Stimulated activated CD8-positive, alpha-beta memory T cell treated with anti-CD3 and anti-CD28 coated beads, Interleukin-12 subunit alpha, Interleukin-12 subunit beta, amount 100 ng/mL, for 1 hour (primary cell): ENCODE measurements around the gene TLX2.
A peak's percentile ranks its signal among the peaks of the same experiment; 100 is the strongest.
"Not testable (repeated sequence)": the region's sequence is repeated elsewhere in the genome, so short reads cannot be mapped to it uniquely, and the experiment has no call there.

ENCODE experiments used
- DNase-seq: peaks from one replicate; pipeline ENCODE4 v3.0.0-alpha.2; 2020; ENCODE audit warnings: low read depth

TLX2 gene

DNA sequence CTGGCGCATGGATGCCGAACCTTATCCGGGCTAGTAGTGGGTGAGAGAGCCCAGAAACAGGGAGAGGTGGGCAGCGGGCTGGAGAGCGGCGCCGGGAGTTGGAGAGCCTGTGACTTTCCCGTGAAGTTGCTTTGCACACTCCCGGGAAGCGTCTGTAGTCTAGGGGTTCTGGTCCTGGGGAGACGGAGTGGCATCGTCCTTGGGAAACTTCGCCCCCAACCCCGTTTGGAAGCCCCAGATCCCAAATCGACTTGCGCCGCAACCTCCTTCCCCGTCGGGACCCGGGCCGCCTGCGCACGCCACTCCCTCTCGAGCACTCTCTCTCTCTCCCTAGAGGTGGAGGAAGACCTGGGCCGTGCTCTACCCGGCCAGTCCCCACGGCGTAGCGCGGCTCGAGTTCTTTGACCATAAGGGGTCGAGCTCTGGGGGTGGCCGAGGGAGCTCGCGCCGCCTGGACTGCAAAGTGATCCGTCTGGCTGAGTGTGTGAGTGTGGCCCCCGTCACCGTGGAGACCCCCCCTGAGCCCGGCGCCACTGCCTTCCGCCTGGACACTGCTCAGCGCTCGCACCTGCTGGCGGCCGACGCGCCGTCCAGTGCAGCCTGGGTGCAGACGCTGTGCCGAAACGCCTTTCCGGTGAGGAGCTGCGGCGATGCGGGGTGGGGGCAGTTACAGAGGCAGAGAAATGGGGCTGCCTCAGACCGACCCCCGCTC, 40.7 kb downstream of the TLX2 start:
- peak; percentile 20 for DNase-seq

DNA sequence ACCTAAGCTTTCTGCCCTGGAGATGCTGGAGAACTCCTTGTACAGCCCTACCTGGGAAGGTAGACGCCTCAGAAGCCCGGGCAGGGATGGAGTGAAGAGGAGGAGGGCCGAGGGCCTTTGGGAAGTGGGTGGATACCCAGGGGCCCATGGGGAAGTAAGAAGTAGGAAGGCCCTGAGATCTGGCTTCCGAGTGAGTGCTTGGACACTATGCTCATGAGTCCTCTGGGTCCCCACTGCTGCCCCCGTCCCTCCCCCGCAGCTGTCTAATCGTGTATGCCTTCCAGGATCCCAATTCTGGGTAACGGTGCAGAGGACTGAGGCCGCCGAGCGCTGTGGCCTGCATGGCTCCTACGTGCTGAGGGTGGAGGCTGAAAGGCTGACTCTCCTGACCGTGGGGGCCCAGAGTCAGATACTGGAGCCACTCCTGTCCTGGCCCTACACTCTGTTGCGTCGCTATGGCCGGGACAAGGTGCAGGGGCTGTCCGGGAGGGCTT, 41.4 kb downstream of the TLX2 start:
- DNase-seq = no peak

DNA sequence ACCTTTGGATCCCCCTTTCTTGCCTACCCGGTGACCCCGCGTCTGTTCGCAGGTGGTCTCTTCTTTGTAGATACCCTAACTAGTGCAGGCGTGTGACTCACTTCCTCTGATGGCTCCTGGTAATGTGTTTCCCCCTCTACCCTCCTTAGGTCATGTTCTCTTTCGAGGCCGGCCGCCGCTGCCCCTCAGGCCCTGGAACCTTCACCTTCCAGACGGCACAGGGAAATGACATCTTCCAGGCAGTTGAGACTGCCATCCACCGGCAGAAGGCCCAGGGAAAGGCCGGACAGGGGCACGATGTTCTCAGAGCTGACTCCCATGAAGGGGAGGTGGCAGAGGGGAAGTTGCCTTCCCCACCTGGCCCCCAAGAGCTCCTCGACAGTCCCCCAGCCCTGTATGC, 41.9 kb downstream of the TLX2 start:
- no peak for DNase-seq

DNA sequence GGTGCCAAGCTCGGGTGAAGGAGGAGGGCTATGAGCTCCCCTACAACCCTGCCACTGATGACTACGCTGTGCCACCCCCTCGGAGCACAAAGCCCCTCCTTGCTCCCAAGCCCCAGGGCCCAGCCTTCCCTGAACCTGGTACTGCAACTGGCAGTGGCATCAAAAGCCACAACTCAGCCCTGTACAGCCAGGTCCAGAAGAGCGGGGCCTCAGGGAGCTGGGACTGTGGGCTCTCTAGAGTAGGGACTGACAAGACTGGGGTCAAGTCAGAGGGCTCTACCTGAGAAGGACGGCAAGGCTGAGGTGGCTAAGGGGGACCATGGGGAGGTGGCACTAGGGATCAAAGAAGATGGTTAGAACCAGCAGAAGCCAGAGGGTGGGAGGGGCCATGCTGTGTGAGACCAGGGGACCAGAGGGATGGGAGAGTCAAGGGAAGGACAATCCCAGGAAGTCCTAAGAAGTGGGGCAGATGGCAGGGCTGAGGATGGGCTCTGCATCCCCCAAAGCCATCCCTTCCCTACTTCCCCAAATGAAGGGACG, 42.7 kb downstream of the TLX2 start:
- DNase-seq = no peak

DNA sequence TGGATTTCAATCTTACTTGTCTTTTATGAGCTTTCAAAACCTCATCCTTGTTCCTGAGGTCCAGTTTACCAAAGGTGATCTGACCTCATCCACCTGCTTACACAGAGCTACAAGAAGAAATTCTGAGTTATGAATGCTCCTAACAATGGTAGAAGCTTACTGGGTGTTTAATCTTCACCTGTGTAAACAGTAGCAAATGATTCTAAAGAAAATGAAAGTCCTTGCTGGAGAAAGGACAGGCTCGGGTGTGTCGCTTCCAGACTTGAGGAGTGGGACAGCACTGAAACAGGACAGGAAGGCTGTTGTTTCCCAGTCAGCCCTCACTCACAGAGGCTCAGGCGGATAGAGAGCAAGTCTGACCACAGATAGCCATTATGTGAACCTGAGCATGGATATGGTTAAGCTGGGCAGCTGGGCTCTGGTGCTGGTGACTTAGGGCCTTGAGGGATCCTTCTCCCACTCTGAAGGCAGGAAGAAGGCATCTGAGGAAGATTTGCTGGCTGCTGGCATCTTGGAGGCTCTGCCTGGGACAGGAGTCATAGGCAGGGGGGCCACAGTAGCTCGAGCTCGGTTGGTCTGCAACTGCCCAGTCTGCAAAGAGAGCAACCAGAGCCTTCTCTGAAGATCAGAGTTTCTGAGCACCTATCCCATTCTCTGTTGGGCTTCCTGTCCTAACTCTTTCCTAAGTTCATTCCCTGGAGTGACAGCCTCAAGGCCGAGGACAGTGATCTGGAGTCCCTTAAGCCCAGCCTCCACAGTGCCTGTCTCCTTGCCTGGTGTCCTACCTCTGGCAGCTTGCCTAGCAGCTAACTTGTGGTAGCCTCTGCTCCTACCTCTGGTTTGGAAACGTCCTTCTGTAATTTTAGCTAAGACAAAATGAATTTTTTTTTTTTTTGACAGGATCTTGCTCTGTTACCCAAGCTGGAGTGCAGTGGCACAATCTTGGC, 44.3 kb downstream of the TLX2 start:
- DNase-seq = no peak

DNA sequence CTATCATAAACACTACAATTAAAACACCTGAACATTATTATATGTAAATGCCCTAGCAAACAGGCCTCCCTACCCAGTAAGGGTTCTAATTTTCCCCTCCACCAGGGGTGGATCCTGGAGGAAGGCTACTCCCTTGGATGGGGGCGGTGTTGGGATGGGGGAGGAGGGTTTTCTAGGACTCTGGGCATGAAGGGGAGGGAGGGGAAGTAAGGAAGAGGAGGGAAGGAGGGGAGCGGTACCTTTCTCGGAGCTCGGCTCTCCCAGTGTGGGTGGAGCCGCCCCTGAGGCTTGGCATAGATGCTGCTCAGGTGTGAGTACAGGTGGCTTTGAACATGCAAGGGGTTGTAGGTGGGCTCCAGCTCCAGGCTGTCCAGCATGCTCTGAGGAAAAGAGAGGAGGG, 45.7 kb downstream of the TLX2 start:
- no peak for DNase-seq

DNA sequence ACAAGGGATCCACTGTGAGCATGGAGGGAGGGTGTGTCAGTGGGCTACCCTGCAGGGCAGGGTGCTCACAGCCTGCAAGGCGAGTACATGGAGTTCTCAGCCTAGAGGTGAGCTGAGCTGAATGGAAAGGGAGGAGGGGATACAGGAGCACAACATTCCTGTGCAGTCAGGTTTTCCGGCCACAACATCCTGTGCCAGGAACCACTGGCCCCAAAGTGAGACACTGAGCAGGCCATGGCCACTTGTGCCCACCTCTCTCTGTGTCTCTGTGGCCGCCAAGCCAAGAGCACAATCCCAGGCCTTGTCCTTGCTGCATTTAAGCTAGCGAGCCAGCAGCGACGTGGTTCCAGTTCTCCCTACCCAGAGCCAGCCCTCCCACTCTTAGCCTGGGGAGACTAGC, 46.3 kb downstream of the TLX2 start:
- DNase-seq = no peak

DNA sequence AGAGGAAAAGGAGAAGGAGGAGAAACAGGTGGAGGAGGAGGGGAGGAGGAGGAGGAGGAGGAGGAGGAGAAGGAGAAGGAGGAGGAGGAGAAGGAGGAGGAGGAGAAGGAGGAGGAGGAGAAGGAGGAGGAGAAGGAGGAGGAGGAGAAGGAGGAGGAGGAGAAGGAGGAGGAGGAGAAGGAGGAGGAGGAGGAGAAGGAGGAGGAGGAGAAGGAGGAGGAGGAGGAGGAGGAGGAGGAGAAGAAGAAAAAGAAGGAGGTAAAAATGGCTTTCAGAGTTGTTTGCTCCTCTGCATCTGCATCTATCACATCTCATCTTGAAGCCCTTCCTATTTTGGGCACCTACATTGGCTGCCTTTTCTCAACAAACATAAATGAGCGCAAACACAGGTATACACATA, 46.8 kb downstream of the TLX2 start:
- not testable (repeated sequence) for DNase-seq

DNA sequence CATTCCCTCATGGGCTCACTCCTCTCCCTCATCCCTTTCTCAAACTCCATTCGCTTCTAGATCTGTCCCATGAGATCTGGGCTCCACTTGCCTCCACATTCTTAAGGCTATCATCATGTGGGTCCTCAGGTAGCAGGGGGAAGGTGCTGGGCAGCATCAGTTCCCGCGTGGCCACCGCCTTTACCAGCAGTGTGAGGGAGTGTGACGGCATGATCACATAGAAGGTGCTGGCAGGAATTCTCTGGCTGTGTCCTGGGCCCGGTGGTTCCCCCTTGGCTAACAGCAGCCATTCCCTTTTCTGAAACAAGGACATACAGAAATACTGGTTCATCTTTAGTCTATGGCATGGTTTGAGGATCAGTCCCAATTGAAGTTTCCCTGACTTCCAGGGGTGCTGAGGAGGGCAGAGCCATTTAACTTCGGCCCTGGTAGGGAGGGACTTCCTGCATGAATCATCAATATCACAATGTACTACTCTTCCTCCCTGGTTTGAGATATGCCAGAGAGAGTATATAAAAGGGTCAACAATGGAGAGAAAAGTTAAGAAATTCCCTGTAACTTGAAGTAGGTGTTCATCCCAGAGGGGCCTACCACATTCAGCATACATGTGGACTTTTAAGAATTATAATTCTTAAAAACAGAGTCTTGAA, 48.0 kb downstream of the TLX2 start:
- DNase-seq = no peak

DNA sequence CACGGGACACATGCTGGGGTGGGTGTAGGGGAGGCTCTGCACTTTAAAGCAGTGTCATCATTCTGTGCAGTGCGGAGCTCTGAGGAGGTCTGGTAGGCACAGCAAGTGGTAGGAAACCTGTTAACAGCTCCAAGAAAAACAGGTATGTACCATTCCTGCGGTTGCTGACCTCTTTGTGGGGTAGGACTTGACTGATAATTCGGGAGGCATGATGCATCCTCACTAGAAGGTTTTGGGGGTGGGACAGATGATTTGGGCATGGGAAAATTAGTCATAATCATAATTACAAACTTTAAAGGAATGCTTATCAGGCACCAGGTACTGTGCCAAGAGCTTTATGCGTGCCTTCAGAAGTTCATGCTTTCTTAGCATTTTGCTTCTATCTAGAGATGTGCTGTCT, 50.0 kb downstream of the TLX2 start:
- DNase-seq = no peak

DNA sequence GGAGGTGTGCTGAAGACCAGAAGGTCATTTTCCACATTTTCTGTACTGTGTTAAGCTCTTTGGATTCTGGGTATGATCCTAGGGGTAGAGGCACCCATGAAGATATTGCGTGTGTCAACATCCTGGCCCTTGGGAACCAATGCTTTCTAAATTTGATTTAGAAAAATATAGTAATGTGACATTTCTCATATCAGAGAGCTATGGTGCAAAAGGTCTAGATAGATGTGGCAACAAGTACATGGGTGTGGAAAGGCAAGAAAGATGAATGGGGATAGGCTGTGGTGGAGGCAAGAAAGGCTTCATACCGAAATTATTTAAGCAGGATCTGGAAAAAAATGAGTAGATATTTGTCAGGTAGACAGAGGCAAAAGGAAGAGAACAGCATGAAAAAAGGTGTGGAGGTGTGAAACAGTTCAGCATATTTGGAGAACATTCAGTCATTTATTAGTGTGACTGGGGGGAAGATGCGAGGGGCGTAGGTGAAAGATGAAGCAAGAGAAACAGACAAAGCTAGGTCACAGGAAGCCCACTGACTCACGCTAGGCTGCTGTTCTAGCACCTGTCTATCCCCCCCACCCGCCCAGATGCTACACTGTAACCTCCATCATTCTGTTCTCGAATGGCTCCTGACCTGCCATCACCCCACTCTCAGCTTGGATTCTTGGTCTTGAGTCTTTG, 52.0 kb downstream of the TLX2 start:
- no peak for DNase-seq

DNA sequence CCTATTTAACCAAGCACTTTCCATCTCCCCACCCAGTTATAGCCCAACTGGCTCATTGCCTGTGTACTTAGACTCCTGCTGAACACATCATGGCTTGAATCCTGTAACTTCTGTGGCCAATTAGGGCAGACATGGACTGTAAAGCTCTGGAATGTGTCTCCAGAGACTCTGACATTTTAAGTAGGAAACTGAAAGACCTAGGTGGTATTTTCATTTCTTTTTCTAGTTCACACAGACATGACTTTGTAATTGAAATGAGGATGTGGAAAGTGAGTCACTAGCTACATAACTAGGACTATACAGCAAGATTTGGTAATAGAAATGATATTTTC, 52.5 kb downstream of the TLX2 start:
- DNase-seq = no peak
